Measurements from ENCODE around the gene CPN2. TPM values are rescaled to one million over a fixed set of nuclear protein-coding genes. Genes with fewer than 3 reads are reported as not detected.

Gene CPN2
- polyA plus RNA-seq, 3 donors from 2014 or later, result not detected

DNA sequence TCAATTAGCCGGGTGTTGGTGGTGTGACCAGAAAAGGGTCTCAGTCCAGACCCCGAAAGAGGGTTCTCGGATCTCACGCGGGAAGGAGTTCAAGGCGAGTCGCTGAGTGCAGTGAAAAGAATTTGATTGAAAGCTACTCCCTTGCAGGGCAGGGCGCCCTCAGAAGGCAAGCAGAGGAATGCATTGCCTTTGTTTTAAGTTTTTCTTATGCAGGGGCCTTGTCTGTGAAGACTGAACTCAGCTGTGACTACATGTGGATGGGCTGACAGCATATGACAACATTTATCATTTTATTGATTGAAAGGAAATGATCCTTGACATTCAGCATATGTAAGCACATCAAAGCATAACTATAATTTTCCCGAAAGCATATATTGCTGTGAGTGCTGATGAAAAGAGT lies 11.8 kb downstream of the CPN2 start:
- Mint-ChIP-seq H3K4me1 (peaks cover 0 to 4% of the 10 kb centered on the region in 2 donors), H3K36me3 (no peaks in the 10 kb centered on the region), H3K9me3 (no peaks in the 10 kb centered on the region), H3K27ac (no peak overlapping the region), H3K4me3 (no peak overlapping the region), H3K27me3 (ENCODE audit: low read depth in 3 of 3) (peaks cover 2 to 15% (median 9%) of the 10 kb centered on the region in 3 donors)
- no peak for DNase-seq

DNA sequence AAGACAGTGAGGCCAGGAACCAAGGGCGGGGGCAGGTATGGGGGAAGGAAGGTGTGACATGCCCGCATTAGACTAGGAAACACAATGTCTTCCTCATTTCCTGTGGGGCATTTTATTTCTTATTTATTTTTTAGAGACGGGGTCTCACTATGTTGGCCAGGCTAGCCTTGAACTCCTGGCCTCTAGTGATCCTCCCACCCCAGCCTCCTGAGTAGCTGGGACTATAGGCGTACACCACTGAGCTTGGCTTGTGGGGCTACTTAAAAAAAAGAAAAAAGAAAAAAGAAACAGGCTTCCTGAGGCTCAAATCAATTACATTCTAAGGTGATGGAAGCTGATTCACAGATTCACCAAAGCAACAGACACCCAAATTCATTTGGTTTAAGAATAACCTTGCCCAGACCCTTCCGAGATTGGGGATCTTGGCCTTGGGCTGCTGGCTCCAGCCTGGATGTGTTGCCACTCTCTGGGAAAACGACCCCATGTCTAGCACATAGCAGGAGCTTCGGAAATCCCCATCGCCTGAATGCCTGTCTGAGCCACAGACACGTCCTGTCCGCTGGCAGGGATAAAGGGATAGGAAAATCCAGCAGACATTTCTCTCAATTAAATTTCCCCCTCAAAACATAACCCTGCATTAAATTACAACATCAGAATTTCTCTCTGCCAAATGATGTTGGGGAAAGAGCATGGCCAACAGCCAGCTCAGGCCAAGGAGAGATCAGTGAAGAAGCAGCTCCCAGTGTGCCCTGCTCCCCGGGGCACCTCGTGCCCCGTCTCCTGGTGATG lies 13.0 kb downstream of the CPN2 start:
- Mint-ChIP-seq H3K27me3 (ENCODE audit: low read depth in 3 of 3) (peaks cover 5 to 12% (median 9%) of the 10 kb centered on the region in 3 donors), H3K36me3 (no peaks in the 10 kb centered on the region), H3K27ac (no peak overlapping the region), H3K9me3 (no peaks in the 10 kb centered on the region), H3K4me1 (peaks cover 4 to 5% of the 10 kb centered on the region in 2 donors), H3K4me3 (no peak overlapping the region)
- no peak for DNase-seq

DNA sequence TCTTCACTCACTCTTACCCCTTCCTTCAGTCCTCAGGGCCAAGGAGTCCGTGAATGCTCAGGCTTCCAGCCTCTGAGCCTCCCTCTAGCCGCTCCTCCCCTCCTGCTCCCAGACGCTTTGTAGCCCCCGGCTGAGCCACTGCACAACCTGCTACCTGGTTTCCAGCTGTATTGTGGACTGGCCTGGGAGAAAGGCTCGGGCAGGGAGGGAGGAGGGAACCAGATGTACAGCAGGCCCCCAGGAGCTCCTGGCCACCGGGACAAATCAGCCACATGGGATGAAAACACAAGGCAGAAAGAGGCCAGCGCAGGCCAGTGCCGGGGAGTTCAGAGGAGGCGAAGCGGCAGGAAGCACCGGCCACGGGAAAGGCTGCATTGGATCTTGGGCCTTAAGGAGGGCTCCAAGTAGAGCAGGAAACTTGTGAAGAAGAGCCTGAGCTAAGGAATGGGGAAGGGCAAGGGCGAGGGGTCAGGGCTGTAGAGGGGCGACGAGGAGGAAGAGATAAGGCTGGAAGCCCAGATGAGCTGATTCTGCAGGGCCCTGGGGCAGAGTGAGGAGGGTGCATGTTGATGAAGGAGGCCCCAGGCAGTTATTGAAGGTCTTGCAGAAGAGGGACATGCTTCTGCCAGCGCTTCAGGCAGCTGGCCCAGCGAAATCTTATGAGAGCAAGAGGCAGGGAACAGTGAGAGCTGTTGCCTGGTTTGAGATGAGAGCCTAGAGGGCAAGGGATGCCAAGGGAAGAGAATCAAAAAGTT lies 14.3 kb downstream of the CPN2 start:
- no peak overlapping the region for H3K4me3 Mint-ChIP-seq
- no peaks in the 10 kb centered on the region for H3K9me3 Mint-ChIP-seq
- H3K36me3 Mint-ChIP-seq, result no peaks in the 10 kb centered on the region
- DNase-seq, result no peak
- no peak overlapping the region for H3K27ac Mint-ChIP-seq
- peaks cover 5 to 9% of the 10 kb centered on the region in 2 donors for H3K4me1 Mint-ChIP-seq
- H3K27me3 Mint-ChIP-seq (ENCODE audit: low read depth in 3 of 3), result peaks cover 8 to 10% (median 9%) of the 10 kb centered on the region in 3 donors

DNA sequence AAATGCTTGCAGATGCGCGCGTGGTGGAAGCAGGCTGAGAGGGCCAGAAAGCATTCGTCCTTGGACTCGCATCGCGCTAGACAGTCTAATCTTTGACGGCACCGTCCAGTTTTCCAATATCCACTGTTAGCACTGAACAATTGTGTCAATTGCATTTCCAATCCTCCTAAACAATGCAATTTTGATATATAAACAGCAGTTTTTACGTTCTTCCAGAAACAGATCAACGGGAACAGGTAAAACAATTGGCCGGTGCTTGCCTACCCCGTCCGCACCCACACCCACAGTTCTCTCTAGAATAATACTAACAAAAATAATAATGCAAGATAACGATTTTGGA lies 17.2 kb downstream of the CPN2 start:
- no peak for DNase-seq
- Mint-ChIP-seq H3K4me1 (peaks cover 5 to 9% of the 10 kb centered on the region in 2 donors), H3K27ac (no peak overlapping the region), H3K36me3 (no peaks in the 10 kb centered on the region), H3K27me3 (ENCODE audit: low read depth in 3 of 3) (peaks cover 8 to 10% (median 9%) of the 10 kb centered on the region in 3 donors), H3K4me3 (peak overlapping the region in 1 of 5 donors; percentile 44), H3K9me3 (no peaks in the 10 kb centered on the region)

DNA sequence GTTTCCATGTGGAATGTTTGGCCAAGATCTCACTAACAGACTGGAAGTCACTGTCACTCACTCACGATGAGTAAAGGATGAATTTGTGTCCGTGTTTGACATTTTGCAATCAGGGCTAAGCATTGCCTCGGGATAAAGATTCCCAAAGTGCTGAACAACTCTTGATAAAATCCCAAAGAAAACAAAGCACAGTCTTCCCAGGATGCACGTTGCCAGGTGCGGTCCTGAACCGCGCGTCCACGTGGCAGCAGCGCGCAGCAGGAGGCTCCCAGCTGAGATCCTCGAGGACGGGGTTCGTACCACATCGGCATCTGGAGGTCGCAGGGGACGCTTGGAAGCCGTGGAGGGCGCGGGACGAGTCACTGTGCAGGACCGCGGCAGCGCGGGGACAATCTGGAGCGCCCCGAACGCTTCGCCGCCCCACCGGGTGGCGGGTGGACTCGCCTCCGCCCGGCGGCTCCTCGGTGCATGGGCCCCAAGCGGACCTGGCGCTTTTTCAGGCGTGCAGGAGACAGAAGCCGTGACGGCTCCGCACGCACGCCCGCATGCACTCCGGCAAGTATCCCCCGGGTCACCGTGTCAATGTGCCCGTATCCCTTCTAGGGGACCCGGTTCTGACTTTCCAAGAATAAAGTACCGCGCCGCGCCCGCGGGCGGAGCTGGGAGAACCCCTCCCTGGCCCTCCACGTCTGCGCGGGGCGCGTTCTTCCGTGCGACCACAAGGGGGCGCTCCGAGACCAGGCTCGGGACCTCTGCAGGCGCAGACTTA lies 17.7 kb downstream of the CPN2 start:
- H3K4me3 Mint-ChIP-seq, result peak overlapping the region in 4 of 5 donors; percentile 44 to 72 (median 54)
- peaks cover 5 to 9% of the 10 kb centered on the region in 2 donors for H3K4me1 Mint-ChIP-seq
- no peaks in the 10 kb centered on the region for H3K9me3 Mint-ChIP-seq
- peak; percentile 78 to 81 (median 79) for DNase-seq
- no peaks in the 10 kb centered on the region for H3K36me3 Mint-ChIP-seq
- H3K27me3 Mint-ChIP-seq (ENCODE audit: low read depth in 3 of 3), result peaks cover 8 to 12% (median 10%) of the 10 kb centered on the region in 3 donors
- no peak overlapping the region for H3K27ac Mint-ChIP-seq

DNA sequence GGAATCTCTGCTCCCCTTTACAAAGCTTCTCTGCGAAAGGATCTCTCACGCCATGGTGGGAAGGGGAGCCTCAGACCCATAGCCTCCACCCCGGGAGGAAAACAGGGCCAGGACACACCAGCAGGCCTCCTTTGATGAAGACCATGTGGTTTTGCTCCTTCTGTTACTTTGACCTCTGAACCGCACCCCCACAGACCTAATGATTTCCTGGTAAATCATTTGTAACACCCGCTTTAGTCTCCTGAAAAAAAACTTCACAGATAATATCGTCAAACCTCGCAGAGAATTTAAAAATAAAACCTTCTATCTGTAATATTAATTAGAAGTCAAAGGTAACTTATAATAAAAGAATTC lies 18.3 kb downstream of the CPN2 start:
- Mint-ChIP-seq H3K4me1 (peaks cover 5 to 9% of the 10 kb centered on the region in 2 donors), H3K9me3 (no peaks in the 10 kb centered on the region), H3K4me3 (peak overlapping the region in 3 of 5 donors; percentile 47 to 59 (median 47)), H3K27ac (no peak overlapping the region), H3K36me3 (no peaks in the 10 kb centered on the region), H3K27me3 (ENCODE audit: low read depth in 3 of 3) (peaks cover 8 to 13% (median 10%) of the 10 kb centered on the region in 3 donors)
- DNase-seq, result no peak

DNA sequence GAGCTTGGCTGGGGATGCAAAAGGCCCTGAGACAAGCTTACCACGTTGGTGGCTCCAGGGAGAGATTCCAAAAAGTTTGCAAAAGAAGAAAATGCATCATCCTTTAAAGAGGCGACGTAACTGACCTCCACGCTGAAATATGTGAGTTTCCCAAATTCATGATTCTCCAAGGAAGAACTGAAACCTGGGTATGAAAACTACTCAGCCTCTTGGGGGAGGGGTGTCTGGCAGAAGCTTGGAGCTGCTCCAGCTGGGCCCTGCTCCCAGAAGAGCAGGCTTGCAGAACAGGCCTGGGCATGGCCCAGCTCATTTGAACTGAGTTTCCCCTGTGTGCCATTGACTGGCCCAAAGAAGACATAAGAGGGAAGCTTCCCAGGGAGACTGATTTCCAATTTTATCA lies 20.5 kb downstream of the CPN2 start:
- no peak overlapping the region for H3K27ac Mint-ChIP-seq
- no peak for DNase-seq
- no peak overlapping the region for H3K4me3 Mint-ChIP-seq
- no peaks in the 10 kb centered on the region for H3K9me3 Mint-ChIP-seq
- H3K27me3 Mint-ChIP-seq (ENCODE audit: low read depth in 3 of 3), result peaks cover 5 to 10% (median 9%) of the 10 kb centered on the region in 3 donors
- peaks cover 5 to 9% of the 10 kb centered on the region in 2 donors for H3K4me1 Mint-ChIP-seq
- no peaks in the 10 kb centered on the region for H3K36me3 Mint-ChIP-seq

DNA sequence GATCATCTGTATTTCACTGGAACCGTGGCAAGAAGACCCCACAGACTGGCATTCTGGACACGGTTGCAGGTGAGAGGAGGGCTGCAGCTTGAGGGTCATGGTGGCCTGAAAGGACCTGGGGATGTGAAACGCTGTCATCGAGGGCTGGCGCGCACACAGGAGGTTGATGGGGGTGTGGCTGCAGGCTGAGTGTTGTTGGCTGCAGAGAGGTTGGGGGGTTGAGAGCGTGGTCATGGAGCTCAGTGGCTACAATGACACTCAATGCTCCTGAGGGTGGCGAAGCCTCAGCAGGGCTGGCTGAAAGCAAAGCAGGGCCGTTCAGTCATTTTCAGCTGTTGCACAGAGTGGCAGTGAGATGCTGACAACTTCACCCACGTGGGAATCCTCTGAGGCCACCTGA lies 21.0 kb downstream of the CPN2 start:
- Mint-ChIP-seq H3K4me3 (no peak overlapping the region), H3K36me3 (no peaks in the 10 kb centered on the region), H3K27ac (no peak overlapping the region), H3K27me3 (ENCODE audit: low read depth in 3 of 3) (peaks cover 5 to 10% (median 9%) of the 10 kb centered on the region in 3 donors), H3K4me1 (peaks cover 5 to 9% of the 10 kb centered on the region in 2 donors), H3K9me3 (no peaks in the 10 kb centered on the region)
- no peak for DNase-seq

DNA sequence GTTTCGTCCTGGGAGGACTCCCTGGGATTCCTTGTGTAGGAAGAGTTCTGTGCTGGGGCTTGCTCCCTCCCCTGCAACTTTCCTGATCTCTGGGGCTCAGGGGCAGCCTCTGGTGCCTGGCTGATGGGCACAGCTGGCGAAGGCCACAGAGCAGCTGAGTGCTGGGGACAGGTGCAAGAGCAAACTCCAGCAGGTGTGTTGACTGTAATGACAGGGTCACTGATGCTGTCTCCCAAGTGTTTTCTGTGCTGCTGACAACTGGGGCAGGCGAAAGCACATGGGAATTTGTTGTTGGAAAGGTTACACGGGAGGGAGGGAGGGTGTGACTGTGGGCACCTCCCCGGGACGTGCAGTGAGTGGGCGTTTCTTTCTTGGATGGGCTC lies 21.6 kb downstream of the CPN2 start:
- no peak for DNase-seq
- peaks cover 5 to 9% of the 10 kb centered on the region in 2 donors for H3K4me1 Mint-ChIP-seq
- H3K36me3 Mint-ChIP-seq, result no peaks in the 10 kb centered on the region
- no peak overlapping the region for H3K27ac Mint-ChIP-seq
- H3K27me3 Mint-ChIP-seq (ENCODE audit: low read depth in 3 of 3), result peaks cover 5 to 9% (median 8%) of the 10 kb centered on the region in 3 donors
- H3K9me3 Mint-ChIP-seq, result no peaks in the 10 kb centered on the region
- no peak overlapping the region for H3K4me3 Mint-ChIP-seq

DNA sequence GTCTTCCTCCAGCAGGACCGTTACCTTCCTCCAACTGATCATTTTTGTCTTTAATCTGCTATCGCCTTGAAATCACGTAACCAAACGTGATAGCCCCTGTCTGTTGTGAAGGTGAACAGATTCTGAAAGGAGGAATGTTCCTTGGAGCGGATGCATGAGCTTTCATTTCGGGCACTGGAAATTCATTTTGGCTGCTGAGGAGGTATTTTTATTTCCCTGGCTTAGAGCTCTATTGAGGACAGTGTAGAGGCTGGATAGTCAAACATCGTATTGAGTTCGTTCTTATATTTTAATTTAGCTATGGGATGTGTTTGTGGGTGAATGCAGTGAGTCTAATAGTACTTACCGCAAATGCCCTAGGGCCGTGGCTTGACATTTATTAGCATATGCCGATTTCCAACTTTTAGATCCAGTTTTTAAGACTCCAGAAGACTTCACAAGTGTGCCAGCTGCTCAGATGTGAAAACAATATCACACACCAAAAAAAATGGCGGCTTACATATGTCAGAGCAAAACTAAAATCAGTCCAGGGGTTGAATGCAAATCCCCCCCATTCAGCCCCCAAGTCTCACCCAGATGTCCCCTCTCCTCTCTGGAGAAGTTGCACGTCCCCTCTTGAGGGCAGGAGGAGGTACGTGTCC lies 22.1 kb downstream of the CPN2 start:
- Mint-ChIP-seq H3K36me3 (no peaks in the 10 kb centered on the region), H3K27ac (peak overlapping the region in 2 of 6 donors; percentile 68 to 84), H3K4me3 (no peak overlapping the region), H3K27me3 (ENCODE audit: low read depth in 3 of 3) (peaks cover 5 to 9% (median 8%) of the 10 kb centered on the region in 3 donors), H3K9me3 (no peaks in the 10 kb centered on the region), H3K4me1 (peaks cover 4 to 9% of the 10 kb centered on the region in 2 donors)
- no peak for DNase-seq

DNA sequence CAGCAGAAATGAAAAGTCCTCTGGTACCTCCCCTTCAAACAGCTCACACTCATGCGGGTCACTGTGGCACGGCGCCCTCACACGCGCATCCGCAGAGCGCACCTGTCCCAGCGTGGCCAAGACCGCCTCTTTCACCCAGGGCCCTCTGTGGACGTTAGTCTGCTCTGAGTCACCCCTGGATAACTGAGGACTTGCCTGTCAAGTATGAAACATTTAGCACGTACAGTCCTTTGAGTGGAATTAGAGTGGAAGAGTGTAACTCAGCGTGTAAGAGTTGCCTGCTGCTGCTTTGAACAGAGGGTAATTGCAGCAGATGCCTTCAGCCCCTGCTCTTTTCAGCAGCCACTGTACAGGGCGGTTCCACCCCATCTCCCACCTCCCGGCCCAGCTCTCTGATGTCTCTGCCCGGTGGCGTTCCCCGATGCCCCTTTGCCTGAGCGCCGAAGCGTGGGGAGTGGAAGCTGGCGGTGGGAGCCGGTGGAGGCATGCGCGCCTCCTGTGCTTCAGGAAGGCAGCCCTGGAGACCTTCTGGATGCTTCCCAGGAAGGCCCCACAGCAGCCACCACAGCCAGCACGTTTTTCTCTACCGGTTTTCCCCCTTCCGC lies 23.0 kb downstream of the CPN2 start:
- H3K27me3 Mint-ChIP-seq (ENCODE audit: low read depth in 3 of 3), result peaks cover 7 to 10% (median 9%) of the 10 kb centered on the region in 3 donors
- no peaks in the 10 kb centered on the region for H3K36me3 Mint-ChIP-seq
- H3K4me1 Mint-ChIP-seq, result peaks cover 0 to 5% of the 10 kb centered on the region in 2 donors
- peak overlapping the region in 1 of 5 donors; percentile 15 for H3K4me3 Mint-ChIP-seq
- peak overlapping the region in 3 of 6 donors; percentile 57 to 84 (median 68) for H3K27ac Mint-ChIP-seq
- DNase-seq, result peak; percentile 39 to 63 (median 48)
- no peaks in the 10 kb centered on the region for H3K9me3 Mint-ChIP-seq

DNA sequence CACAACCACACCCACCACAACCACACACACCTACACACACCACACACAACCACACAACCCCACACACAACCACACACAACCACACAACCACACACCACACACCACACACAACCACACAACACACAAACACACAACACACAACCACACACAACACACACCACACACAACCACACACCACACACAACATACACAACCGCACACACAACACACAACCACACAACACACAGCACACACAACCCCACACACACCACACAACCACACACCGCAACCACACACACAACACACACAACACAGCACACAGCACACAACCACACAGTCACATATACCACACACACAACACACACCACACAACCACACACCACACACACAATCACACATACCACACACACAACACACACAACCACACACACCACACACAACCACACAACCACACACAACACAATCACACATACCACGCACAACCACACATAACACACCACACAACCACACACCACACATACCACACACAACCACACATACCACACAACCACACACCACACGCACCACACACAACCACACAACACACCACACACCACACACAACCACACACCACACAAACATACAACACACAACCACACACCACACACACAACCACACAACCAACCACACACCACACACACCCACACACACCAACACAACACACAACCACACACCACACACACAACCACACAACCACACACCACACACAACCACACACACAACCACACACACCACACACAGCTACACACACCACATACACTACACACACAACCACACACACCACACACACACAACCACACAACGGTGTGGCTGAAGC lies 23.7 kb downstream of the CPN2 start:
- DNase-seq, result peak in 2 of 3 donors; percentile 26 to 34
- H3K36me3 Mint-ChIP-seq, result no peaks in the 10 kb centered on the region

DNA sequence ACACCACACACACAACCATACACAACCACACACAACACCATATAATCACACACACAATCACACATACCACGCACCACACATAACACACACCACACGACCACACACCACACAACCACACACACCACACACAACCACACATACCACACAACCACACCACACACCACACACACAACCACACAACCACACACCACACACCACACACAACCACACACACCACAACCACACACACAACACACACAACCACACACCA lies 24.2 kb downstream of the CPN2 start:
- Mint-ChIP-seq H3K4me1 (no peaks in the 10 kb centered on the region), H3K9me3 (no peaks in the 10 kb centered on the region), H3K4me3 (no peak overlapping the region), H3K27me3 (ENCODE audit: low read depth in 3 of 3) (peaks cover 4 to 6% (median 6%) of the 10 kb centered on the region in 3 donors), H3K36me3 (no peaks in the 10 kb centered on the region), H3K27ac (no peak overlapping the region)
- DNase-seq, result no peak

More for the DNA sequence above, 23.7 kb downstream of the CPN2 start:
- H3K4me1 Mint-ChIP-seq, result no peaks in the 10 kb centered on the region
- no peak overlapping the region for H3K4me3 Mint-ChIP-seq
- peaks cover 3 to 6% (median 6%) of the 10 kb centered on the region in 3 donors for H3K27me3 Mint-ChIP-seq (ENCODE audit: low read depth in 3 of 3)
- H3K27ac Mint-ChIP-seq, result no peak overlapping the region
- no peaks in the 10 kb centered on the region for H3K9me3 Mint-ChIP-seq

Data from immature natural killer cell (primary cell).